ENCODE measurements around the gene AKT3.

Gene AKT3

DNA sequence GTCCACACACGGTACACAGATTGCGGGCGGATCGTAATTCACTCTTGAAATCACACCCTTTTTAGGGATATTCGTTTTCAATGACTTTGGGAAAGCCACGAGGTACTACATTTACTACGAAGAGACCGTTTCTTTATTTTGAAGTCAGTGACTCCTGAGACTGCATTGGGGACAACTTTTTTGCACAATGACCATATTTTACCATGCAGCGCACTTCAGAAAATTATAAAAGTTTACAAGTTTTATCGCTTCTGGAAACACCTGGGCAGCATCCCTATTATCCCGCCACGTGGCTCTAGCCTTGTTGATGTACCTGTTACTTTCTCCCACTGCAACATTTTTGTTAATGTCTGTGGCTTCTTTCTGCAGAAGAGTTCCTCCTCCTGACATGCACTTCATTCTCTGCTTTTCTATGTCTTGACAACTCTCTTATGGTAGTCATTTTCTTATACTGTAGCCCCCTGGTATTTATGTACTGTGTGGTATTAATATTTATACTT lies 1.3 kb upstream of the AKT3 start:
- no peaks in the 10 kb centered on the region for H3K27me3 ChIP-seq (ENCODE audit: insufficient read depth, low read length)
- H2BK120ac ChIP-seq (ENCODE audit: insufficient read depth, low read length, poor library complexity), result peak overlapping the region; percentile 98
- H3K79me2 ChIP-seq (ENCODE audit: control insufficient read depth, insufficient read depth, low read length, poor library complexity), result peaks cover 8% of the 10 kb centered on the region
- peak overlapping the region; percentile 96 for H4K12ac ChIP-seq (ENCODE audit: low read depth, low read length)
- H2AK5ac ChIP-seq (ENCODE audit: low read length), result peak overlapping the region; percentile 7
- H3K4me1 ChIP-seq (ENCODE audit: control insufficient read depth in 1 of 2, insufficient read depth in 2 of 2, low read length in 2 of 2), result peaks cover 0 to 4% of the 10 kb centered on the region in 2 experiments
- no peak for DNase-seq
- H3K36me3 ChIP-seq (ENCODE audit: control insufficient read depth in 1 of 2, insufficient read depth in 2 of 2, low read length in 2 of 2), result no peaks in the 10 kb centered on the region
- H2BK12ac ChIP-seq (ENCODE audit: low read length), result peak overlapping the region; percentile 96
- H3K4me3 ChIP-seq (ENCODE audit: low read depth, low read length), result peak overlapping the region; percentile 82
- H3K18ac ChIP-seq (ENCODE audit: low read length), result peak overlapping the region; percentile 100
- WGBS (ENCODE audit: extremely low coverage, insufficient coverage, insufficient read length), result no CpG with 5 or more reads among the region's 12 CpGs
- H3K4ac ChIP-seq (ENCODE audit: low read depth, low read length), result no peak overlapping the region
- H3K9me3 ChIP-seq (ENCODE audit: insufficient read depth, low read depth, low read length), result no peaks in the 10 kb centered on the region
- H3K14ac ChIP-seq (ENCODE audit: low read length), result peak overlapping the region; percentile 97
- no peak overlapping the region for H3K23ac ChIP-seq (ENCODE audit: low read length)
- peak overlapping the region; percentile 96 for H3K27ac ChIP-seq (ENCODE audit: low read depth, low read length)
- no peak overlapping the region for H3K9ac ChIP-seq (ENCODE audit: low read length)
- H2BK5ac ChIP-seq (ENCODE audit: low read depth, low read length, poor library complexity), result peak overlapping the region; percentile 97
- peaks cover 11% of the 10 kb centered on the region for H3K79me1 ChIP-seq (ENCODE audit: low read length)
- peak overlapping the region; percentile 99 for H4K91ac ChIP-seq (ENCODE audit: low read depth, low read length)
- H2AFZ ChIP-seq (ENCODE audit: insufficient read depth, low read length, poor library complexity), result peak overlapping the region; percentile 90
- peak overlapping the region; percentile 98 for H4K8ac ChIP-seq (ENCODE audit: low read depth, low read length)
- H3K4me2 ChIP-seq (ENCODE audit: low read length), result peak overlapping the region; percentile 53

DNA sequence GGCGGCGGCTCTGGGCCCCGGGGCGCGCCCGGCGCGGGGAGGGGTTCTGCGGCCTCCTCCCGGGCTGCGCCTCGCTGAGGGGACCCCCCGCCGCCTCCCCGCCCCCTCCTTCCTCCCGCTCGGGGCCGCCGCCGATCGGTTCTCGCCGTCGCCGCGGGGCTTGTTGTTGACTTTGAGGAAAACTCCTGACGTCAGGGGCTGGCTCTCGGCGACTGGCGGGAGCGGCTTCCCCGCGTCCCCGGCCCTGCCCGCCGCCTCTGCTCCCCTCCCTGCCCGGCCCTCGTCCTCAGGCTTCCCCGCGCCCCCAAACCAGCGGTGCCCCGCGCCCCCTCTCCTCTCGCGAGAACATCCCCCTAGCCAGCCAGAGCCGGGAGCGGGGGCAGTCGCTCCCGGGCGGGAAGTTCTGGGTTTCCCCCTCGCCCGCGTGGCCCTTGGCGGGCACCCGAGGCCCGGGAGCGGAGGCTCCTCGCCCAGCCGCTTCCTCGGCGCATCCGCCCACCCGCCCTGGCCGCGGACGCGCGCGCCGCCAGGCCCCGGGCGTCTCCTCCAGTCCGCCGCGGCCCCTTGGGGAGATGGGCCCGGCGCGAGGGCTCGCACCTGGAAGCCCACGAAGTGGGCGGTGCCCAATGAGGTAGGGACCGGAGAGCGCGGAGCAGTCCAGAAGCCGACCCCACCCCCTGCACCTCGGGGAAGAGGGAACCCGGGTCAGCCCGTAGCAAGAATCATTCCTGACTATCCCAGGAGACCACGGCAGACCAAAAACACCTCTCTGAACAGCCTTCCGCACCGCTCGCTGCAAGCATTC lies 611 bp upstream of the AKT3 start:
- Histone ChIP-seq H3K4me3 (ENCODE audit: low read depth, low read length) (peak overlapping the region; percentile 82), H2AFZ (ENCODE audit: insufficient read depth, low read length, poor library complexity) (peak overlapping the region; percentile 90), H3K27ac (ENCODE audit: low read depth, low read length) (peak overlapping the region; percentile 96), H3K14ac (ENCODE audit: low read length) (peak overlapping the region; percentile 97), H3K23ac (ENCODE audit: low read length) (no peak overlapping the region), H2AK5ac (ENCODE audit: low read length) (peak overlapping the region; percentile 46), H4K12ac (ENCODE audit: low read depth, low read length) (peak overlapping the region; percentile 96), H3K9ac (ENCODE audit: low read length) (peak overlapping the region; percentile 84), H3K4ac (ENCODE audit: low read depth, low read length) (peak overlapping the region; percentile 95), H2BK12ac (ENCODE audit: low read length) (peak overlapping the region; percentile 96), H4K91ac (ENCODE audit: low read depth, low read length) (peak overlapping the region; percentile 99), H3K4me2 (ENCODE audit: low read length) (peak overlapping the region; percentile 53), H3K36me3 (ENCODE audit: control insufficient read depth in 1 of 2, insufficient read depth in 2 of 2, low read length in 2 of 2) (no peaks in the 10 kb centered on the region), H3K27me3 (ENCODE audit: insufficient read depth, low read length) (no peaks in the 10 kb centered on the region), H3K79me1 (ENCODE audit: low read length) (peaks cover 11% of the 10 kb centered on the region), H2BK120ac (ENCODE audit: insufficient read depth, low read length, poor library complexity) (peak overlapping the region; percentile 98), H4K8ac (ENCODE audit: low read depth, low read length) (peak overlapping the region; percentile 98), H2BK5ac (ENCODE audit: low read depth, low read length, poor library complexity) (peak overlapping the region; percentile 97), H3K18ac (ENCODE audit: low read length) (peak overlapping the region; percentile 100), H3K79me2 (ENCODE audit: control insufficient read depth, insufficient read depth, low read length, poor library complexity) (peaks cover 8% of the 10 kb centered on the region), H3K4me1 (ENCODE audit: control insufficient read depth in 1 of 2, insufficient read depth in 2 of 2, low read length in 2 of 2) (peaks cover 0 to under 1% of the 10 kb centered on the region in 2 experiments), H3K9me3 (ENCODE audit: insufficient read depth, low read depth, low read length) (no peaks in the 10 kb centered on the region)
- DNase-seq, result peak; percentile 79 to 80
- WGBS (ENCODE audit: extremely low coverage, insufficient coverage, insufficient read length), result no CpG with 5 or more reads among the region's 92 CpGs

DNA sequence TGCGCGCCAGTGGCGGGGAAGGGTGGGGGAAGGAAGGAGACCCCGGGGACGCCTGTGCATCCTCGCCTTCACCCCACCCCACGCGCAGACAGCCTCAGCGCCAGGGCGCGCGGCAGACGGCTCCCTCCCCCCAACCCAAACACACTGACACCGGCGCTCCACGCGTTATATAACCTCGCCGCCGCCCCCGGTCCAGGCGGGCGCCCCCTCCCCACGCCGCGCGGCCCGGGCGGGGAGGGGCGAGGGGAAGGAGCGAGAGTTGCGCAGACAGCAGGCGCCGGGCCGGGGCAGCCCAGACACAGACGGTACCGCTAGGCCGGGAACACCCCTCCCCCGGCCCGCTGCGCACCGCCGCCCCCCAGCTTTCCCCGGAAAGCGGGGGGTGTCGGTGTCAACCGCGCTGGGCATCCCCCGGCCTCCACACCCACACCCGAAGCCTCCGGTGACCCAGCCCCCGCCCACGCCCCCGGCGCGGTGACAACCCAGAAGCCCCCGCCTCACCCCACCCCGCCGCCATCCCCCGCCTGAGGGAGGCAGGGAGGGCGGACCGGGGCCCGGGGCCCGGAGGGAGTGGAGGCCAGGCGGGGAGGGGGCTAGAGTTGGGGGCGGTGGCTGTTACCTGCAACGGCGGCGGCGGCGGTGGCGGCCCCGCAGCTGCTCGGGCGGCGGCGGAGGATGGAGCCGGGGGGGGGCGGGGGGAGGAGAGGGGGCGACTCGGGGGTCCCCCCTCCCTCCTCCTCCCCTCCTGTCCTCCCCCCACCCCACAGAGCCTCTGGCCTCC lies 432 bp downstream of the AKT3 start:
- Histone ChIP-seq H3K4me2 (ENCODE audit: low read length) (peak overlapping the region; percentile 78), H3K9me3 (ENCODE audit: insufficient read depth, low read depth, low read length) (no peaks in the 10 kb centered on the region), H2BK120ac (ENCODE audit: insufficient read depth, low read length, poor library complexity) (peak overlapping the region; percentile 58), H2BK5ac (ENCODE audit: low read depth, low read length, poor library complexity) (peak overlapping the region; percentile 51), H4K8ac (ENCODE audit: low read depth, low read length) (peak overlapping the region; percentile 53), H3K79me2 (ENCODE audit: control insufficient read depth, insufficient read depth, low read length, poor library complexity) (peaks cover 8% of the 10 kb centered on the region), H3K79me1 (ENCODE audit: low read length) (peaks cover 11% of the 10 kb centered on the region), H2AK5ac (ENCODE audit: low read length) (peak overlapping the region; percentile 36), H2AFZ (ENCODE audit: insufficient read depth, low read length, poor library complexity) (peak overlapping the region; percentile 58), H3K4ac (ENCODE audit: low read depth, low read length) (peak overlapping the region; percentile 44), H3K18ac (ENCODE audit: low read length) (peak overlapping the region; percentile 44), H3K27me3 (ENCODE audit: insufficient read depth, low read length) (no peaks in the 10 kb centered on the region), H4K12ac (ENCODE audit: low read depth, low read length) (peak overlapping the region; percentile 26), H3K14ac (ENCODE audit: low read length) (no peak overlapping the region), H2BK12ac (ENCODE audit: low read length) (no peak overlapping the region), H3K9ac (ENCODE audit: low read length) (peak overlapping the region; percentile 25), H4K91ac (ENCODE audit: low read depth, low read length) (peak overlapping the region; percentile 62), H3K4me3 (ENCODE audit: low read depth, low read length) (peak overlapping the region; percentile 82), H3K27ac (ENCODE audit: low read depth, low read length) (peak overlapping the region; percentile 96), H3K4me1 (ENCODE audit: control insufficient read depth in 1 of 2, insufficient read depth in 2 of 2, low read length in 2 of 2) (no peaks in the 10 kb centered on the region), H3K23ac (ENCODE audit: low read length) (no peak overlapping the region), H3K36me3 (ENCODE audit: control insufficient read depth in 1 of 2, insufficient read depth in 2 of 2, low read length in 2 of 2) (no peaks in the 10 kb centered on the region)
- peak; percentile 4 to 27 for DNase-seq
- no CpG with 5 or more reads among the region's 81 CpGs for WGBS (ENCODE audit: extremely low coverage, insufficient coverage, insufficient read length)

DNA sequence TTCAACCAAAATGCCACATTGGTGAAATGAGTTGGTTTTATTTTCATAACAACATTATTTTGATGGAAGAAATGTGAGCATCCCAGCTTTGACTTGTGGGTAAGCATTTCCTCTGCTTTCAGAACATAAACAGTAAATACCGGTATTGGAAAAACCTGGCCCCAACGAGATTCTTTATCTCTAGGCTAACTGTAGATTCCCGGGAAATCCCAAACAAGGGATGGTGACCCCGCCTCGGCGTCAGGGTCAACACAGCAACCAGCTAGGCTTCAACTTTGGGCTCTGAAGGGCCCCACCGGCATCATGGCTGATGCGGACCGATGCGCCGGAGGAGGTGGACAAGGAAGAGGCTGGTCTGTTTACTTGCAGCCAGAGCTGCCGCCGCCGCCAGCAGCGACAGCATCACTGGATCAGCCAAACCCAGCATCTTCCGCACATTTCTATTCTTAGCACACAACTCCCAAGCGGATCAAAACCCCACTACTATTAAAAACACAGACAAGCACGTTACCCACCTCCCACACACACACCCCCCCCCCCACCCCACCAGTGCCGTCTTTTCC lies 1.1 kb downstream of the AKT3 start:
- H3K27me3 ChIP-seq (ENCODE audit: insufficient read depth, low read length), result no peaks in the 10 kb centered on the region
- H4K91ac ChIP-seq (ENCODE audit: low read depth, low read length), result no peak overlapping the region
- no peak overlapping the region for H2AFZ ChIP-seq (ENCODE audit: insufficient read depth, low read length, poor library complexity)
- H2AK5ac ChIP-seq (ENCODE audit: low read length), result no peak overlapping the region
- H3K79me2 ChIP-seq (ENCODE audit: control insufficient read depth, insufficient read depth, low read length, poor library complexity), result peaks cover 8% of the 10 kb centered on the region
- H3K79me1 ChIP-seq (ENCODE audit: low read length), result peaks cover 11% of the 10 kb centered on the region
- H3K36me3 ChIP-seq (ENCODE audit: control insufficient read depth in 1 of 2, insufficient read depth in 2 of 2, low read length in 2 of 2), result no peaks in the 10 kb centered on the region
- H3K23ac ChIP-seq (ENCODE audit: low read length), result no peak overlapping the region
- peak overlapping the region; percentile 96 for H3K27ac ChIP-seq (ENCODE audit: low read depth, low read length)
- H3K9me3 ChIP-seq (ENCODE audit: insufficient read depth, low read depth, low read length), result no peaks in the 10 kb centered on the region
- no peak overlapping the region for H2BK120ac ChIP-seq (ENCODE audit: insufficient read depth, low read length, poor library complexity)
- no peak overlapping the region for H3K18ac ChIP-seq (ENCODE audit: low read length)
- H3K4me1 ChIP-seq (ENCODE audit: control insufficient read depth in 1 of 2, insufficient read depth in 2 of 2, low read length in 2 of 2), result no peaks in the 10 kb centered on the region
- H3K9ac ChIP-seq (ENCODE audit: low read length), result no peak overlapping the region
- no peak overlapping the region for H2BK12ac ChIP-seq (ENCODE audit: low read length)
- H2BK5ac ChIP-seq (ENCODE audit: low read depth, low read length, poor library complexity), result no peak overlapping the region
- peak; percentile 57 to 65 for DNase-seq
- no peak overlapping the region for H3K14ac ChIP-seq (ENCODE audit: low read length)
- peak overlapping the region; percentile 78 for H3K4me2 ChIP-seq (ENCODE audit: low read length)
- WGBS (ENCODE audit: extremely low coverage, insufficient coverage, insufficient read length), result no CpG with 5 or more reads among the region's 19 CpGs
- no peak overlapping the region for H4K12ac ChIP-seq (ENCODE audit: low read depth, low read length)
- no peak overlapping the region for H3K4ac ChIP-seq (ENCODE audit: low read depth, low read length)
- H4K8ac ChIP-seq (ENCODE audit: low read depth, low read length), result no peak overlapping the region
- peak overlapping the region; percentile 82 for H3K4me3 ChIP-seq (ENCODE audit: low read depth, low read length)
